ENCODE measurements around the gene FNBP1L.

- TF ChIP-seq EZH2 (IDR thresholded peaks at IDR 0.05; ENCODE audit: insufficient read depth, poor library complexity, severe bottlenecking) (no peak), EZH2phosphoT487 (IDR thresholded peaks at IDR 0.05; ENCODE audit: insufficient read depth, low read depth) (no peak)
These were observed 107.3 kb downstream of the FNBP1L start for GRCh38 chr1:93554883-93555872.

Data from GM23248 (cell line).